Measurements from ENCODE around the gene HIP1R.

HIP1R gene

DNA sequence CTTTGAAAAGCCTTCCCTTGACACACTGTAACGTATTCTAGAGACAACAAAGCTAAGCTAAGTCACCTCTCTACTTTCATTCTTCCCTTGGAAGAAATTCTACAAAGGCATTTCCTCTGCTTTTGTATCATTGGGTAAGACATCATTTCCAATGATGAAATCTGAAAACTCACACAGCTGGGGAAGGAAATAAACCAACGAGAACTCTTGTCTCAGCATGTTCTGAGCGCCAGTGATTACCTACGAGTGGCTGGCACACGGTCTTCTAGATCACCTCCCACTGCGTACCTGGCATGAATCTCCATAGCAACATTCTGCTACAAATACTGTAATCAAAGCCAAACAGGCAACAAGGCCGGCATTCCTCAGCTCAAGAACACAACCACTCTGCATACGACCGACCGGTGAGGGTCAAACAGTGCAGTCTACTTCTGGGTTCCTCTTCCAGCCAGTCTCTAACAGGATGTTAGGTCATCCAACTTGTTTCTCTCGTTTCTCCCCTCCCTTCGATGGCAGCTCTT, 53.0 kb downstream of the HIP1R start:
- TF ChIP-seq CREB1 (IDR thresholded peaks at IDR 0.05; ENCODE audit: low read depth) = no peak
- TF ChIP-seq ZBTB7A (IDR thresholded peaks at IDR 0.05; ENCODE audit: low read depth) = no peak
- TF ChIP-seq, protein P1, sequence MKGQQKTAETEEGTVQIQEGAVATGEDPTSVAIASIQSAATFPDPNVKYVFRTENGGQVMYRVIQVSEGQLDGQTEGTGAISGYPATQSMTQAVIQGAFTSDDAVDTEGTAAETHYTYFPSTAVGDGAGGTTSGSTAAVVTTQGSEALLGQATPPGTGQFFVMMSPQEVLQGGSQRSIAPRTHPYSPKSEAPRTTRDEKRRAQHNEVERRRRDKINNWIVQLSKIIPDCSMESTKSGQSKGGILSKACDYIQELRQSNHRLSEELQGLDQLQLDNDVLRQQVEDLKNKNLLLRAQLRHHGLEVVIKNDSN (IDR thresholded peaks at IDR 0.05) = no peak
- TF ChIP-seq YY1 (IDR thresholded peaks at IDR 0.05; ENCODE audit: low read depth) = no peak
- TF ChIP-seq, protein P2, sequence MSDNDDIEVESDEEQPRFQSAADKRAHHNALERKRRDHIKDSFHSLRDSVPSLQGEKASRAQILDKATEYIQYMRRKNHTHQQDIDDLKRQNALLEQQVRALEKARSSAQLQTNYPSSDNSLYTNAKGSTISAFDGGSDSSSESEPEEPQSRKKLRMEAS (IDR thresholded peaks at IDR 0.05) = no peak
- TF ChIP-seq TEAD4 (IDR thresholded peaks at IDR 0.05) = no peak
- no peak for TF ChIP-seq TCF12 (IDR thresholded peaks at IDR 0.05; ENCODE audit: low read depth)
- TF ChIP-seq EGR1 (IDR thresholded peaks at IDR 0.05) = no peak
- TF ChIP-seq, protein P3, sequence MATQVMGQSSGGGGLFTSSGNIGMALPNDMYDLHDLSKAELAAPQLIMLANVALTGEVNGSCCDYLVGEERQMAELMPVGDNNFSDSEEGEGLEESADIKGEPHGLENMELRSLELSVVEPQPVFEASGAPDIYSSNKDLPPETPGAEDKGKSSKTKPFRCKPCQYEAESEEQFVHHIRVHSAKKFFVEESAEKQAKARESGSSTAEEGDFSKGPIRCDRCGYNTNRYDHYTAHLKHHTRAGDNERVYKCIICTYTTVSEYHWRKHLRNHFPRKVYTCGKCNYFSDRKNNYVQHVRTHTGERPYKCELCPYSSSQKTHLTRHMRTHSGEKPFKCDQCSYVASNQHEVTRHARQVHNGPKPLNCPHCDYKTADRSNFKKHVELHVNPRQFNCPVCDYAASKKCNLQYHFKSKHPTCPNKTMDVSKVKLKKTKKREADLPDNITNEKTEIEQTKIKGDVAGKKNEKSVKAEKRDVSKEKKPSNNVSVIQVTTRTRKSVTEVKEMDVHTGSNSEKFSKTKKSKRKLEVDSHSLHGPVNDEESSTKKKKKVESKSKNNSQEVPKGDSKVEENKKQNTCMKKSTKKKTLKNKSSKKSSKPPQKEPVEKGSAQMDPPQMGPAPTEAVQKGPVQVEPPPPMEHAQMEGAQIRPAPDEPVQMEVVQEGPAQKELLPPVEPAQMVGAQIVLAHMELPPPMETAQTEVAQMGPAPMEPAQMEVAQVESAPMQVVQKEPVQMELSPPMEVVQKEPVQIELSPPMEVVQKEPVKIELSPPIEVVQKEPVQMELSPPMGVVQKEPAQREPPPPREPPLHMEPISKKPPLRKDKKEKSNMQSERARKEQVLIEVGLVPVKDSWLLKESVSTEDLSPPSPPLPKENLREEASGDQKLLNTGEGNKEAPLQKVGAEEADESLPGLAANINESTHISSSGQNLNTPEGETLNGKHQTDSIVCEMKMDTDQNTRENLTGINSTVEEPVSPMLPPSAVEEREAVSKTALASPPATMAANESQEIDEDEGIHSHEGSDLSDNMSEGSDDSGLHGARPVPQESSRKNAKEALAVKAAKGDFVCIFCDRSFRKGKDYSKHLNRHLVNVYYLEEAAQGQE (IDR thresholded peaks at IDR 0.05; ENCODE audit: low read depth) = no peak

DNA sequence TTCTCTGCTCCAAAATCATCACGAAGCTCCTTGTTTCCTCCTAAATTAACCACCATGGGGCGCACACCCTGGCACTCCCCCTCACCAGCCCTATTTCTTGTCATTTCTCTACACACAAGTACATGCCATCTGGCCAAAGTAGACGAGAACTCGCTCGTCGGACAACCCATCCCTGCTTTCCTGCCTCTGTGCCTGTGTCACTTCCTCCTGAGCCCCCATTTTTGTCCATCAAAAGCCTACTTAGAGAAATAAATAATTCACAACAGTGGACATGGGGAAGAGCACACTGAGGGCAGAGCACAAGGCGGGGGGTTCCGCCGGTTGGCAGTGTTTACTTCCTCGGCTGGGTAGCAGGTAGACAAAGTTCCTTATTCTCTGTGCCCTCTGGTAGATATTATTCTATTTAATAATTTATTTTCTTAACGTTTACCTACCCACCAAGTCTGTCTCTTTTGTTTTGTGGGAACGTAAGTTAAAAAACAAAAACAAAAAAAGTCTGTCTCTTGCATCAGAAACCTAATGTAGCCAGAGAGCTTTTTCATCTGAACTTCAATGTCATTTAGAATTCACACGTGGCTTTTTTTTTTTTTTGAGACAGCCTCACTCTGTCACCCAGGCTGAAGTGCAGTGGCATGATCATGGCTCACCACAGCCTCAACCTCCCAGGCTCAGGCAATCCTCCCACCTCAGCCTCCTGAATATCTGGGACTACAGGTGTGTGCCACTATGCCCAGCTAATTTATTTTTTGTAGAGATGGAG, 54.7 kb downstream of the HIP1R start:
- TF ChIP-seq TCF12 (IDR thresholded peaks at IDR 0.05; ENCODE audit: low read depth) (no peak), YY1 (IDR thresholded peaks at IDR 0.05; ENCODE audit: low read depth) (no peak), CEBPB (IDR thresholded peaks at IDR 0.05) (no peak), RAD21 (IDR thresholded peaks at IDR 0.05; ENCODE audit: low read depth) (no peak), ZBTB7A (IDR thresholded peaks at IDR 0.05; ENCODE audit: low read depth) (no peak), FOXM1 (IDR thresholded peaks at IDR 0.05; ENCODE audit: borderline replicate concordance, low read depth) (no peak), EGR1 (IDR thresholded peaks at IDR 0.05) (no peak), TAF1 (IDR thresholded peaks at IDR 0.05; ENCODE audit: low read depth) (no peak), EP300 (IDR thresholded peaks at IDR 0.05; ENCODE audit: borderline replicate concordance) (no peak), TEAD4 (IDR thresholded peaks at IDR 0.05) (no peak), CREB1 (IDR thresholded peaks at IDR 0.05; ENCODE audit: low read depth) (no peak), NFIC (IDR thresholded peaks at IDR 0.05) (no peak)
- TF ChIP-seq, protein P3 (IDR thresholded peaks at IDR 0.05; ENCODE audit: low read depth) = no peak
- TF ChIP-seq, protein P2 (IDR thresholded peaks at IDR 0.05) = no peak
- TF ChIP-seq, protein P1 (IDR thresholded peaks at IDR 0.05) = no peak

DNA sequence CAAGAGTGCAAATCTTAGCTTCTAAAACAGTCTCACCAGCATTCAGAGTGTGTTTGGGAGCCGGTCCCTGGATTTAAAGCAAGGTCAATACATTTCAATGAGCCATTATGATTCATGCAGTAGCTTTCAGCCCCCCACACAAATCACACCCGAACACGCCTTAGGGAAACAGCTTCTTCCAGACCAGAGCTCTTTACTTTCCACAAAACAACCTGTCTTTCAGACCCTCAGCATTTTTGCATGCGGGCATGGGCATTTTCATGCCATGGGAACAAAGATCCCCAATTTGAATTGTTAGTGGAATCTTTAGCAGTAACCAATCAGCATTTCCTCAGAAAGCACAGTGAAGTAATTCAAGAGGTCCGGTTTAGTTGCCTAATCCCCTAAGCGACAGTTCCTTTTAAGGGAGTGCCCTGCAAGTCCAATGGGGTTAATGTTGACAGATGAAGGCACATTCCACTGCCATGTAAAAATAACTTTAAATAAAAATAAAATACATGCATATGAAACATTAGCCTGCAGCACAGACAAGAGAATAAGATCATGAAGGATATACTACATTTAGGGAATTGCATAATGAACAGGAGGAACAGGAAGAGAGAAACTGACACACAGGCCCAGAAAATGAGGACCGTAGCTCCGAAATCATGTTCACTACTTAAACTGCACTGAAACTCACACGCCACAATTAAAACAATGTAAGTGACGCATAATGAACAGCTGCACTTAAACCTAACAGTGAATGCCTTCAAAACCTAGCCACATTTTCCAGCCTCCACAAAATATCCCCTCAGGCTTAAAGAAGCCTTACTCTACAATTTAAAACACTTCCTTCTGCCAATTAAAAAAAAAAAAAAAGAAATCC, 56.6 kb downstream of the HIP1R start:
- TF ChIP-seq ZBTB7A (IDR thresholded peaks at IDR 0.05; ENCODE audit: low read depth) = no peak
- TF ChIP-seq FOXM1 (IDR thresholded peaks at IDR 0.05; ENCODE audit: borderline replicate concordance, low read depth) = no peak
- no peak for TF ChIP-seq CREB1 (IDR thresholded peaks at IDR 0.05; ENCODE audit: low read depth)
- TF ChIP-seq TCF12 (IDR thresholded peaks at IDR 0.05; ENCODE audit: low read depth) = no peak
- TF ChIP-seq CEBPB (IDR thresholded peaks at IDR 0.05) = no peak
- TF ChIP-seq, protein P1 (IDR thresholded peaks at IDR 0.05) = no peak
- no peak for TF ChIP-seq EGR1 (IDR thresholded peaks at IDR 0.05)
- TF ChIP-seq TEAD4 (IDR thresholded peaks at IDR 0.05) = no peak
- TF ChIP-seq, protein P2 (IDR thresholded peaks at IDR 0.05) = no peak
- no peak for TF ChIP-seq RAD21 (IDR thresholded peaks at IDR 0.05; ENCODE audit: low read depth)
- TF ChIP-seq TAF1 (IDR thresholded peaks at IDR 0.05; ENCODE audit: low read depth) = no peak
- no peak for TF ChIP-seq YY1 (IDR thresholded peaks at IDR 0.05; ENCODE audit: low read depth)

Measured in Ishikawa (cell line).